Body of pancreas (tissue), 4 donors: ENCODE measurements around the gene BEGAIN. TPM values are rescaled to one million over a fixed set of nuclear protein-coding genes. Genes with fewer than 3 reads are reported as not detected.

Experiments used
- ATAC-seq: fragments of 150-250 bp; one replicate; pipeline ENCODE4 v1.9.1; 2016
- DNase-seq, 4 donors: peaks; one replicate each; pipeline ENCODE4 v3.0.0-alpha.2; 2019
- H3K27ac ChIP-seq, 4 donors: fragments of 200-600 bp; sonication (generic); 1 replicate in 3 of 4; 2 replicates in 1 of 4; pipeline versions ENCODE4 v1.5.1 to v1.6.1; 2016 to 2019; ENCODE audit warnings: mild to moderate bottlenecking in 1 of 4, mixed read lengths in 1 of 4, moderate library complexity in 1 of 4
- H3K27me3 ChIP-seq, 2 donors: fragments of 200-600 bp; sonication (generic); one replicate each; pipeline ENCODE4 v1.6.0; 2016; ENCODE audit warnings: mild to moderate bottlenecking in 1 of 2
- H3K36me3 ChIP-seq, 2 donors: fragments of 200-600 bp; sonication (generic); replicated peaks in 1 of 2; 2 replicates each; pipeline ENCODE4 v1.5.1; 2016; ENCODE audit warnings: low read depth in 2 of 2; ENCODE audit not compliant: insufficient read depth in 1 of 2
- H3K4me1 ChIP-seq: fragments of 200-600 bp; sonication (generic); one replicate; pipeline ENCODE4 v1.6.0; 2016
- H3K4me3 ChIP-seq, 2 donors: fragments of 200-600 bp; sonication (generic); 1 replicate in 1 of 2; 2 replicates in 1 of 2; pipeline ENCODE4 v1.5.1; 2016 to 2019
- H3K9me3 ChIP-seq, 3 donors: fragments of 200-600 bp; sonication (generic); 1 replicate in 2 of 3; 2 replicates in 1 of 3; pipeline ENCODE4 v1.5.1; 2016
- POLR2A ChIP-seq, 3 donors: fragments of 450-650 bp; IDR thresholded peaks; one replicate each; pipeline ENCODE4 v1.6.1; 2016; ENCODE audit warnings: antibody characterized with exemption in 3 of 3, mild to moderate bottlenecking in 2 of 3
- WGBS, 2 donors: methylation state at CpG; one replicate each; pipeline ENCODE4 v1.1.5; 2017; 5-methylcytosine and 5-hydroxymethylcytosine counted together
- intact Hi-C: fragments of 100-400 bp; cut with DNase I; formaldehyde crosslinking; loops from one replicate; pipeline ENCODE4 v1.15.1; 2023
- total RNA-seq, 2 donors: library from RNA; depleted of rRNA; stranded (reverse); fragments of >200 nt; gene quantifications; one replicate each; pipeline ENCODE4 v1.1.0, GENCODE V29; 2016
- TF ChIP-seq, protein P1 (sequence below), 7 experiments: fragments of 450-650 bp in 4 of 7; fragments of 200-600 bp in 3 of 7; sonication (generic) in 3 of 7; IDR thresholded peaks; one replicate each; pipeline ENCODE4 v1.5.1; 2016 to 2019; ENCODE audit warnings: antibody characterized with exemption in 7 of 7

Gene BEGAIN
- total RNA-seq, 2 donors from 2014 or later: 23.9 to 28.7 TPM

DNA sequence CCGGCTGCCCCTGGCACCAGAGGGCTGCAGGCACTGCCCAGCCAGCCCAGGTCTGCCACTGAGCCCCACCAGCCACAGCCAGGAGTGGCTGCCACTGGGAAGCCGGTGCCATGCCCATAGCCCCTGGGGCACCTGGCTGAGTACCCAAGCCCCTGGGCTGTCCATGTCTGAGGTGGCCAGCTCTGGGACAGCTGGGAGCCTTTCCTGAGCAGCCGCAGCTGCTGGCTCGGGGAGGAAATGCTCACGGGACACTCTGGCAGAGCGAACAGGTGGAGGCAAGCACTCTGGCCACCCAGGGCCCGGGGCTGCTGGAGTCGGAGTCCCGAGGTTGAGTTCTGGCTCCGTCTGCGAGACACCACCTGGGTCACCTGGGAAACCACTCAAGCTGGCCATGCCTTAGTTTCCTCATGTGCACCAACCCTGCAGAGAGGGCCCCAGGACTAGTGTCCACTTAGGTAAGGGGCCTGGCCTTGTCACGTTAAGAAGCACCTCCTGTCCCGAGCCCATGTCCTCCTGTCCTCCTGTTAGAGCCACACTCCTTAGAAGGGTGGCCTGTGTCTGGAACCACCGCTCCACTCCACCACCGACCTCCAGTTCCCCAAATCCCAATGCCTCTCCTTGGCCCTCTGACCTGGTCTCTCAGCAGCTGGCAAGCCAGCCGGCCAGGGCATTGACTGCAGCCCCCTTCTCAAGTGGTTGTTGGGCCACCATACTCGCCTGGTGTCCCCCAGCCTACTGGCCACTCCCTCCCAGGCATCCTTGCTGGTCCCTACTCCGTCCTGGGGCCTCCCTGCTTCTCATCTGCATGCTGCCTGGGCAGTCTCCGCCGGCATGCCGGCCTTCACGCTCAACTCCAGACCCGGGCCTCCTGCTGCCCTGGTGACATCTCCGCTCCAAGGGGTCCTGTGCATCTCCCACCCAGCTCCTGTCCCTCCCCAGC lies 45.3 kb downstream of the BEGAIN start:
- H3K4me1 ChIP-seq: peaks cover 44% of the 10 kb centered on the region
- peaks cover 0 to 3% of the 10 kb centered on the region in 2 donors for H3K36me3 ChIP-seq
- no peak for TF ChIP-seq POLR2A (IDR thresholded peaks at IDR 0.05)
- TF ChIP-seq, protein P1, sequence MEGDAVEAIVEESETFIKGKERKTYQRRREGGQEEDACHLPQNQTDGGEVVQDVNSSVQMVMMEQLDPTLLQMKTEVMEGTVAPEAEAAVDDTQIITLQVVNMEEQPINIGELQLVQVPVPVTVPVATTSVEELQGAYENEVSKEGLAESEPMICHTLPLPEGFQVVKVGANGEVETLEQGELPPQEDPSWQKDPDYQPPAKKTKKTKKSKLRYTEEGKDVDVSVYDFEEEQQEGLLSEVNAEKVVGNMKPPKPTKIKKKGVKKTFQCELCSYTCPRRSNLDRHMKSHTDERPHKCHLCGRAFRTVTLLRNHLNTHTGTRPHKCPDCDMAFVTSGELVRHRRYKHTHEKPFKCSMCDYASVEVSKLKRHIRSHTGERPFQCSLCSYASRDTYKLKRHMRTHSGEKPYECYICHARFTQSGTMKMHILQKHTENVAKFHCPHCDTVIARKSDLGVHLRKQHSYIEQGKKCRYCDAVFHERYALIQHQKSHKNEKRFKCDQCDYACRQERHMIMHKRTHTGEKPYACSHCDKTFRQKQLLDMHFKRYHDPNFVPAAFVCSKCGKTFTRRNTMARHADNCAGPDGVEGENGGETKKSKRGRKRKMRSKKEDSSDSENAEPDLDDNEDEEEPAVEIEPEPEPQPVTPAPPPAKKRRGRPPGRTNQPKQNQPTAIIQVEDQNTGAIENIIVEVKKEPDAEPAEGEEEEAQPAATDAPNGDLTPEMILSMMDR (IDR thresholded peaks at IDR 0.05): no peak
- H3K9me3 ChIP-seq: no peaks in the 10 kb centered on the region
- ATAC-seq (peak; percentile 63), DNase-seq (peak; percentile 68 to 85 (median 79))
- 62 to 74% methylated on average over 15 to 24 of the region's 24 CpGs for WGBS, 2 donors
- intact Hi-C loops: no loop called here
- no peak overlapping the region for H3K4me3 ChIP-seq
- peak overlapping the region; percentile 85 to 93 (median 88) for H3K27ac ChIP-seq
- no peaks in the 10 kb centered on the region for H3K27me3 ChIP-seq

DNA sequence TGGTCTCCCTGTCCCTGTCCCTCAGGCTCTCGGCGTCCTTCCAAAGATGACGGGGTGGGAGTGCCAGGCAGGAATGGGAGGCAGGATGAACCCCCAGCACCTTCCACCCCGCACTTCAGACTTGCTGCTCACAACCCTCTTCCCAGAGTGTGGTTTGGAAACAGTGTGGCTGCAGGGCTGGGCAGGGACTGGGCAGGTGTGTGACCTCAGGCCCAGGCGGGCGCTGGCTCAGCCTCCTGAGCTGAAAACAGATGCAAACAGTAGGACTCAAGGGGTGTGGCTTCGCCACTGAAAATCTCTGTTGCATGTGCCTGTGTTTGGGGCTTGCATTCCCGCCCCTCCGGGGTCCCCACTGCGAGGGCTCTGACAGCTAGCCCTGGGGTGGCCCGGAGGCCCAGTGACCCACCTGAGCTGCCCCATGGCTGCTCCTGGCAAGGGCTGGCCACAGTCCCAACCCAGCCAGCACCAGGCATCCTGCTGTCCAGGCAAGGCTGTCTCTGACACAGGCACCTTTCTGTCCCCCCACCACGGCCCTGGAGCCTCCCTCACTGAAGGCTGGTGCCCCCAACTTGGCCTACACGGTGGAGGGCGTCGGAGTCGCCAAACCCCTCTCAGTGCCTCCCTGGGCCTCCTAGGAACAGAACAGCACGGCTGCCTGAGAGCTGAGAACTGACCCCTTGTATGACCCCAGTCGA lies 46.1 kb downstream of the BEGAIN start:
- Histone ChIP-seq H3K36me3 (peaks cover 0 to 3% of the 10 kb centered on the region in 2 donors), H3K4me3 (no peak overlapping the region), H3K4me1 (peaks cover 47% of the 10 kb centered on the region), H3K9me3 (no peaks in the 10 kb centered on the region), H3K27ac (peak overlapping the region; percentile 85 to 93 (median 88)), H3K27me3 (no peaks in the 10 kb centered on the region)
- intact Hi-C loops: no loop called here
- TF ChIP-seq, protein P1 (IDR thresholded peaks at IDR 0.05): no peak
- peak in 1 of 3 donors; percentile 45 for TF ChIP-seq POLR2A (IDR thresholded peaks at IDR 0.05)
- DNase-seq: peak; percentile 66 to 82 (median 78)
- WGBS, 2 donors: 23 to 53% methylated on average over 6 to 18 of the region's 18 CpGs
- ATAC-seq: peak; percentile 74

DNA sequence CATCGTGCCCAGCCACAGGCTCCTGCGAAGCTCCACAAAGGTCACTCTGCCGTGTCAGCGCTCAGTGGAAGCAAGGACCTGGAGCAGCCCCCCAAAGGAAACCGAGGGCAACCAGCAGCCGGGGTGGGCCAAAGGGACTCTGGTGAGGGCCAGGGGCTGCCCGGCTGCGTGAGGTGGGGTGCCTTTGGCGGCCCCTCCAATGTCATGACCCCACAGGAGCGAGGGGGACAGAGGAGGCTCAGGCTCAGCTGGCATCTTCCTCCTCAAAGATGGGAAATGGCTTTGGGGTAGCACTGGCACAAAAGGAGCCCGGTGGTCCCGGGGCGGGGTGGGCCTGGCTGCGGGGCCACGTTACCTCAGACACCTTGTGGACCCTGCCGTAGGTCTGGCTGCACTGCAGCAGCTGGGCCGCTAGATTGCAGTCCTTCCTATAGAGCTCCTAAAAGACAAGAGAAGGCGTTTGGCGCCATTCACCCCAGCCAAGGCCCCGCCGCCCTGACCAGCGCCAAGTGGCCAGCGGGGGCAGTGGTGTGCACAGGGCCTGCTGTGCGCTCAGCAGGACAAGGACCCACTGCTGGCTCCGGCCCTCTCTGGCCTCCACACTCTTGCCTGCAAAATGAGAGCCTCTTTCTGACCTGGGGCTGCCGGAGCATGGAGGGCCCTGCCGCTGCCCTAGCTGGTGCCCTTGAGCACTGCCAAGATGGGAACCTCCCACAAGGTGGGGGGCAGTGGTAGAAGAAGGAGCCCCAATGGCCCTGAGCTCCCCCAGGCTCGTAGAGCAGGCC lies 46.9 kb downstream of the BEGAIN start:
- Histone ChIP-seq H3K27me3 (no peaks in the 10 kb centered on the region), H3K9me3 (no peaks in the 10 kb centered on the region), H3K36me3 (peaks cover 0 to 3% of the 10 kb centered on the region in 2 donors), H3K27ac (peak overlapping the region; percentile 85 to 93 (median 88)), H3K4me3 (no peak overlapping the region), H3K4me1 (peaks cover 48% of the 10 kb centered on the region)
- 64% methylated on average over 26 of the region's 28 CpGs; no CpG with 5 or more reads in 1 of the 2 donors for WGBS, 2 donors
- peak; percentile 75 for ATAC-seq
- TF ChIP-seq, protein P1 (IDR thresholded peaks at IDR 0.05): peak; percentile 23 to 63 (median 49)
- no peak for TF ChIP-seq POLR2A (IDR thresholded peaks at IDR 0.05)
- peak; percentile 72 to 76 (median 74) for DNase-seq
- intact Hi-C loops: no loop called here

DNA sequence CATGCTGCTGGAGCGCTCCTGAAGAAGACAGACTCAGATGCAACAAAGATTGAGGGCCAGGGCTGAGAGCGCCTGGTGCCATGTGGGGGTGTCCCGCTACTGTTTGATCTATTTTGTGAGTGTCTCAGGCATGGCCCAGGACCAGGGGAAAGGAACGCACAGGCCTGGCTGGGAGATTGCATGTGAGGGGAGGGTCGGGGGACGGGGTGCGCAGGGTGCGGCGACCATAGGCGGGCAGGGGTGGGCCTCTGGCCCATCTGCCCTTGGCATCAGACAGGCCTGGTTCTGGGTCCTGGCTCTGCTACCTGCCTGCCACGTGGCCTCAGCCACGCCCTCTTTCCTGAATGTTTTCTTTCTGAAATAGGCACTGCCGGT lies 47.5 kb downstream of the BEGAIN start:
- TF ChIP-seq, protein P1 (IDR thresholded peaks at IDR 0.05): no peak
- TF ChIP-seq POLR2A (IDR thresholded peaks at IDR 0.05): no peak
- no peak overlapping the region for H3K4me3 ChIP-seq
- no peak for ATAC-seq
- peaks cover 54% of the 10 kb centered on the region for H3K4me1 ChIP-seq
- H3K27me3 ChIP-seq: no peaks in the 10 kb centered on the region
- peaks cover 0 to 3% of the 10 kb centered on the region in 2 donors for H3K36me3 ChIP-seq
- peak in 3 of 4 donors; percentile 16 to 53 (median 41) for DNase-seq
- intact Hi-C loops: no loop called here
- no peaks in the 10 kb centered on the region for H3K9me3 ChIP-seq
- 81 to 82% methylated on average over 12 to 13 of the region's 13 CpGs for WGBS, 2 donors
- H3K27ac ChIP-seq: peak overlapping the region in 3 of 4 donors; percentile 85 to 93 (median 88)
